ENCODE measurements around the gene PPIL6.

DNA sequence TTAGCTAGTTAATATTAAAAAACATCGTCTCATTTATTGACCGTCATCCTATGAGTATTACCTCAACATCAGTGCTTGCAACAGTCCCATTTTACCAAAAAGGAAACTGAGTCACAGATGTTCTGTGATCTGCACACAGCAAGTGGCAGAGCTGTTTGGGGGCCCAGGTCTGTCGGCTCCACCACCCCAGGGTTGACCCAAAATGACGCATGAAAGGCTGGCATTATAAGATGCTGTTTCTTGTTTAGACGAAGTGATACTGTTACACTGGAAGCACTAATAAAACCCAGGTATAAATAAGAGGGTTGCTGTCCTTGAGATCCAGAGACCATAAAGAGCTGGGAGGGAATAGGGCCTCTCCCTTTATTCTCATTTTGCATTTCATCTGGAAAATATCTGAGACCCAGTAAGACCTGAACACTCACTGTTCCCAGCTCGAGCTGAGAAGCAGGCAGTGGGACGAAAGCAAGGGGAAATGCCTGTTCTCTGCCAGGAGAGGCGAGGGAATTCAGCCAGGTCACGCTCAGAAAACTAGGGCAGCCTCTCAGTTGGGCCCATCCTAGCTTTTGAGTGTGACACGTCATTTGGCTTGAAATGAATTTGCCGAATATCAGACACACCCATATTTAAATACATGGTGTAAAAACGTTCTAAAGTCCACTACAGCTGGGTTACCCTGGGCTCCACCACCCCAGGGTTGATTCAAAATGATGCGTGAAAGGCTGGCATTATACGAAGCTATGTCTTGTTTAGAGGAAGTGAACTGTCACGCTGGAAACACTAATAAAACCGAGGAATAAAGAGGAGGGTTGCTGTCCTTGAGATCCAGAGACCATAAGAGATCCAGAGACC is 16.5 kb upstream of the PPIL6 start:
- TF ChIP-seq, protein P1, sequence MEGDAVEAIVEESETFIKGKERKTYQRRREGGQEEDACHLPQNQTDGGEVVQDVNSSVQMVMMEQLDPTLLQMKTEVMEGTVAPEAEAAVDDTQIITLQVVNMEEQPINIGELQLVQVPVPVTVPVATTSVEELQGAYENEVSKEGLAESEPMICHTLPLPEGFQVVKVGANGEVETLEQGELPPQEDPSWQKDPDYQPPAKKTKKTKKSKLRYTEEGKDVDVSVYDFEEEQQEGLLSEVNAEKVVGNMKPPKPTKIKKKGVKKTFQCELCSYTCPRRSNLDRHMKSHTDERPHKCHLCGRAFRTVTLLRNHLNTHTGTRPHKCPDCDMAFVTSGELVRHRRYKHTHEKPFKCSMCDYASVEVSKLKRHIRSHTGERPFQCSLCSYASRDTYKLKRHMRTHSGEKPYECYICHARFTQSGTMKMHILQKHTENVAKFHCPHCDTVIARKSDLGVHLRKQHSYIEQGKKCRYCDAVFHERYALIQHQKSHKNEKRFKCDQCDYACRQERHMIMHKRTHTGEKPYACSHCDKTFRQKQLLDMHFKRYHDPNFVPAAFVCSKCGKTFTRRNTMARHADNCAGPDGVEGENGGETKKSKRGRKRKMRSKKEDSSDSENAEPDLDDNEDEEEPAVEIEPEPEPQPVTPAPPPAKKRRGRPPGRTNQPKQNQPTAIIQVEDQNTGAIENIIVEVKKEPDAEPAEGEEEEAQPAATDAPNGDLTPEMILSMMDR (IDR thresholded peaks at IDR 0.05) = no peak
- no peak for TF ChIP-seq POLR2A (IDR thresholded peaks at IDR 0.05)

All from body of pancreas (tissue), 4 donors.